HUES64 (cell line): Measurements from ENCODE around the gene SHFL. TPM values are rescaled to one million over a fixed set of nuclear protein-coding genes. Genes with fewer than 3 reads are reported as not detected.

Source experiments
- H3K27ac ChIP-seq: 2 replicates; pipeline ENCODE4 v1.7.0; 2013; ENCODE audit warnings: low read depth, low read length, inconsistent platforms
- H3K27me3 ChIP-seq: 2 replicates; pipeline ENCODE4 v1.6.1; 2013; ENCODE audit warnings: mild to moderate bottlenecking, low read length; ENCODE audit not compliant: insufficient read depth
- H3K36me3 ChIP-seq: 2 replicates; pipeline ENCODE4 v1.6.1; 2013; ENCODE audit warnings: mild to moderate bottlenecking, low read length; ENCODE audit not compliant: insufficient read depth
- H3K4me1 ChIP-seq: 2 replicates; pipeline ENCODE4 v1.6.1; 2013; ENCODE audit warnings: mild to moderate bottlenecking, low read length, moderate library complexity; ENCODE audit not compliant: insufficient read depth
- H3K4me3 ChIP-seq: 2 replicates; pipeline ENCODE4 v1.5.1; 2013; ENCODE audit warnings: mild to moderate bottlenecking, low read length, moderate library complexity
- H3K9ac ChIP-seq: 2 replicates; pipeline ENCODE4 v1.6.1; 2013; ENCODE audit warnings: mild to moderate bottlenecking, low read depth, low read length
- H3K9me3 ChIP-seq: 2 replicates; pipeline ENCODE4 v1.6.1; 2013; ENCODE audit warnings: low read depth, low read length; ENCODE audit not compliant: insufficient read depth
- WGBS: fragments of 150-250, 120-280 bp; methylation state at CpG from one replicate; pipeline ENCODE4 v1.1.7; 2013; ENCODE audit warnings: missing lambda C conversion rate; 5-methylcytosine and 5-hydroxymethylcytosine counted together
- polyA plus RNA-seq, 2 experiments: library from polyadenylated mRNA; stranded (reverse); fragments of 50-300 nt; gene quantifications; one replicate each; pipeline ENCODE4 v1.2.3, GENCODE V29; 2013

The SHFL gene
- polyA plus RNA-seq (2013, experiment 1 of 2), result 7.3 TPM
- 9.6 TPM for polyA plus RNA-seq (2013, experiment 2 of 2)

DNA sequence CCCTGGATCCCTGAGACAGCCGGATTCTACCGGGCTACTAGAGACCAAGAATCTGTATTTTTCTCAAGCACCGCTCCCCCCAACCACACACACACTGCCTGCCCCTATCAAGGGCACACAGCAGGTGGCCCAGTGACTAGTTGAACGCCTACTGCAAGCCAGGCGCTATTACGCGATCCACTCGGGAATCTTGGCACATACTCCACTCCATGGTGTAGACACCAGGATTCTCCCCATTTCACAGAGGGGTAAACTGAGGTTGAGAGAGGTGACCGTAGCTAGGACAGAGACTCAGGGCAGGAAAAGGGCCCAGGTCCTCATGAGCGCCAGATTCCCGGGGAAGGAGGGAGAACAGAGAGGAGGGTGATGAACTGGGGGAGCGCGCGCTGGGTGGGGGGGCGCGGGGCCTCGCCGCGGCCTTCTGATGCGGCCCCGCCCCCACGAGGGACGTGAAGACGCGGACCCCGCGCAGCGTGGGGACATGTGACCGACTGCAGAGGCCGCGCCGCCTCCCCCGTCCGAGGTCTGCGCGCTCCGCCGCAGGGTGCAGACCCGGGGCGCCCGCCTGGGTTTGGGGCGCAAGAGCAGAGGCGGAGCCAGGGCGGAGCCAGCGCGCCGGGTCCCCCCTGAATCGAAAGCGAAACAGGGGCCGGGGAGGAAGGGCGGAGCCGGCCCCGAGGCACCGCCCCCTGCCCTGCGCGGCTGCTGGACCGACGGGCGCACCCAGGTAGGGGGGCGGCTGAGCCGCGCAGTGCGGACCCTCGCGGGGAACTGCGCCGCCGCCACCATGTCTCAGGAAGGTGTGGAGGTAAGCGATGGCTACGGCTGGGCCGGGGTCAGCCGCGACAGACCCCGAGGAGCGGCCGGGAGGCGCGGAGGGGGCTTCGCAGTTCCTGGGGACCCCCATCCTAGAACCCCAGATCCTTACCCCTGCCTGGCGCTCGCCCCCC is at the start of gene SHFL:
Gene SHFL (plus strand): TSS at position 677 of the 950 bp plus-strand sequence. CDS start 111 bp downstream, at position 788.
- H3K36me3 ChIP-seq, result no peaks in the 10 kb centered on the region; the same call in 1 of the 2 replicates
- peak within 1 kb of the TSS; percentile 90 for H3K4me3 ChIP-seq
- H3K9me3 ChIP-seq, result no peaks in the 10 kb centered on the region
- 3% methylated on average over 81 of the region's 81 CpGs for WGBS
- H3K27ac ChIP-seq, result no peak within 1 kb of the TSS
- no peaks in the 10 kb centered on the region for H3K4me1 ChIP-seq
- H3K27me3 ChIP-seq, result peaks cover 24% of the 10 kb centered on the region; the same call in 1 of the 2 replicates
- peak within 1 kb of the TSS; percentile 59 for H3K9ac ChIP-seq

DNA sequence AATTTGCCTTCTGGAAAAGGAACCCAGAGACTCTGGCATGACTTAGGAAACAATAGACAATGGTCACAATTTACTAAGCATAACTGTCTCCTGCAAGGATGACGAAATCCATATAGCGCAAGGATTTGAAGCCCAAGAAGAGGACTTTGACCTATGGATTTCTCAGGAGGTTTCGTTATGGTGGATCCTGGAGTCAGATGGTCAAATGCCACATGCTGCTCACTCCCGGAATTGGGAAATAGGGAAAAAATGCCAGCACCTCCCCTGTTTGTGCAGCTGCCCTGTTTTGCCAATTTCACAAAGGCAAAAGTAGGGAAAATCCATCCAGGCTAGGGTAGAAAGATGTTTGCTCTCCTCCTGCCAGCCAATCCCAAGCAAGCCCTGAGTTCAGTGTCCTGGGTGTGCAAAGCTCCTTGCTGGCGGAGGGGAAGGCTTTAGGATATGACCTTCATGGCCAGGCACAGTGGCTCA is 49.5 kb upstream of the SHFL start:
- WGBS, result 89% methylated on average over 5 of the region's 5 CpGs
- peaks cover 13% of the 10 kb centered on the region; the same call in 1 of the 2 replicates for H3K27me3 ChIP-seq
- no peak overlapping the region for H3K4me3 ChIP-seq

DNA sequence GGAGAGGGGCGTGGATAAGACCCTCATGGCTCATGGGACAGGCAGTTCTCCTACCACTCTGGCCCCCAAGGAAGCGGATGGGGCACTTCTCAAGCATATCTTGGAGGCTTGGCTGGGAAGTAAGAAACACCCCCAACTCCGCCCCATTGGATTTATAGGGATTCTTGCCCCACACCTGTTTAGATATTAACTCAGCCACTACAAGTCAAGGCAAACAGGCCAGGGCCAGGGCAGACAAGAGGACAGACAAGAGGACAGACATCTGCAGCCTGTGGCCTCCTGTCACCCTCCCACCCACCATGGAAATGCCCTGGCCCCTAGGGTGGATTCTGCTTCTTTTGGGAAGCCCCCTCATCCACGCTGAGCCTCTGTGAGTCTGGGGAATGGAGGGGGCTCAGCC is 48.8 kb upstream of the SHFL start:
- peaks cover 7% of the 10 kb centered on the region; the same call in 1 of the 2 replicates for H3K9me3 ChIP-seq
- H3K27me3 ChIP-seq, result peaks cover 13% of the 10 kb centered on the region; the same call in 1 of the 2 replicates
- H3K9ac ChIP-seq, result no peak overlapping the region
- no peaks in the 10 kb centered on the region for H3K36me3 ChIP-seq
- no peaks in the 10 kb centered on the region for H3K4me1 ChIP-seq
- WGBS, result 72% methylated on average over 4 of the region's 4 CpGs
- H3K27ac ChIP-seq, result no peak overlapping the region
- H3K4me3 ChIP-seq, result no peak overlapping the region

More for the DNA sequence above, 49.5 kb upstream of the SHFL start:
- no peaks in the 10 kb centered on the region for H3K36me3 ChIP-seq
- no peak overlapping the region for H3K27ac ChIP-seq
- H3K9ac ChIP-seq, result no peak overlapping the region
- H3K9me3 ChIP-seq, result 0 out of 2 replicates have a peak, but pooled peaks cover 3% of the 10 kb centered on the region
- no peaks in the 10 kb centered on the region for H3K4me1 ChIP-seq

DNA sequence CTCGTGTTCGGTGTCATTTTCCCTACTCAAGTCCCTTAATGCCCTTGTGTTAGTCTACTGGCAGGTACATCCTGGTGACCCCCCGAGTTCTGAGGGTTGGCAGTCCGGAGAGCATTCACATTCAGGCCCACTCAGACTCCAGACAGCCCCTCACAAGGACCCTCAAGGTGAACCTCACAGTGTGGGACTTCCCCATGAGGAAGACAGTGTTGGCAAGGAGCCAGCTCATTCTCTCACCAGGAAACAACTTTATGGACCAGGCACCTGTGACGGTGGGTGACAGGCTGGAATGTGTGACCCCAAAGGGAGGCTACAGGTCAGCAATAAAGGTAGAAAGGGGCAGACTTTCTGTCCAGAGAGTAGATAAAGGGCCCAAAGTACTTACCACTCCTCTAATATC is 48.3 kb upstream of the SHFL start:
- H3K4me1 ChIP-seq, result no peaks in the 10 kb centered on the region
- peaks cover 13% of the 10 kb centered on the region; the same call in 1 of the 2 replicates for H3K27me3 ChIP-seq
- no peak overlapping the region for H3K4me3 ChIP-seq
- H3K27ac ChIP-seq, result no peak overlapping the region
- no peaks in the 10 kb centered on the region for H3K36me3 ChIP-seq
- WGBS, result 71% methylated on average over 5 of the region's 5 CpGs
- peaks cover 12% of the 10 kb centered on the region for H3K9me3 ChIP-seq
- H3K9ac ChIP-seq, result no peak overlapping the region

DNA sequence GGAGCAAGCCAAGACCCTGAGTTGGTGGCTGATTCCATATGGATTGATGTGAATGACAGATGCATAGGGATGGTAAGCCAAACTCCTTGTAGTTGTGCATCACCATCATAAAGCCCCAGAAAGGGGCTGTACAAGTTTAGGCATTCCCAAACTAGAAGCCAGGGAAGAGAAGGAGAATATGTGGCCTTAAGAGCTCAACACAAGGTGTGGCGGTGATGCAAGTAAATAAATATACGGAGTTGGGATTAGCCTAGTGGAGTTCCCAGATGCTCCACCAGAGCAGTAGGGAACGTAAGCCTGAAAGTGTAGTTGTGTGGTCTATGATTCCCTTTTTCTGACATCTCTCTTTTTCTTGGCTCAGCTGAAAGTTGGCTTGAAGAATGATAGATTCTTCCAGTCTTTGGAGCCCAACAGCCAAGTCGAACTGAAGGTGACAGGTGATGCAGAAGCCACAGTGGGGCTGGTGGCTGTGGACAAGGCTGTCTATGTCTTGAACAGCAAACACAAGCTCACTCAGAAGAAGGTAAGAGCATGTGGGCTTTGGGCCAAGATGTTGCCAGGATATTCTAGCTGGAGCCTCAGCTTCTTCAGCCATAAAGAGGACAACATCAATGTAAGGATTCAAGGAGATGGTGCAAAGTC is 42.7 kb upstream of the SHFL start:
- H3K9ac ChIP-seq, result no peak overlapping the region
- peaks cover under 1% of the 10 kb centered on the region; the same call in 1 of the 2 replicates for H3K27me3 ChIP-seq
- no peak overlapping the region for H3K4me3 ChIP-seq
- WGBS, result 88% methylated on average over 4 of the region's 4 CpGs
- no peaks in the 10 kb centered on the region for H3K36me3 ChIP-seq
- H3K9me3 ChIP-seq, result peaks cover 36% of the 10 kb centered on the region
- no peaks in the 10 kb centered on the region for H3K4me1 ChIP-seq
- H3K27ac ChIP-seq, result no peak overlapping the region

DNA sequence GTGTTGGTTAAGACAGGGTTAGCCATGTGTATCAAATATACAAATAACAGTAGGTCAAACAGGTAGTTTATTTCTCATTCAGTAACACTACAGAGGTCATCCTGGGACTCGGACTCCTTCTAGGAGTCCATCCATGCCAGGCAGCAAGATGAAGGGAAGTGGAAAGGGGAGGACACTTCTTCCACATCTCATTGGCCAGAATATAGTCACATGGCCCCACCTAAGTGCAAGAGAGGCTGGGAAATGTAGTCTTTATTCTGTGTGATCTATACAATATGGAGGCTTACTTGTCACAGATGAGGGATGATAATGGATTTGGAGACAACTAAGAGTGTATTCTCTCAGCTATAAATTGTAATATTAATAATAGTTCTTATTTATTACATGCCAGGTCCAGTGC is 41.7 kb upstream of the SHFL start:
- Histone ChIP-seq H3K4me1 (no peaks in the 10 kb centered on the region), H3K9ac (no peak overlapping the region), H3K9me3 (peaks cover 36% of the 10 kb centered on the region), H3K27ac (no peak overlapping the region), H3K36me3 (no peaks in the 10 kb centered on the region), H3K27me3 (no peaks in the 10 kb centered on the region; the same call in 1 of the 2 replicates), H3K4me3 (no peak overlapping the region)
- WGBS, result no CpG with 5 or more reads among the region's 1 CpG

- Histone ChIP-seq H3K9me3 (peaks cover 36% of the 10 kb centered on the region), H3K27ac (no peak overlapping the region), H3K4me1 (no peaks in the 10 kb centered on the region), H3K4me3 (no peak overlapping the region), H3K27me3 (no peaks in the 10 kb centered on the region; the same call in 1 of the 2 replicates), H3K36me3 (no peaks in the 10 kb centered on the region), H3K9ac (no peak overlapping the region)
- WGBS, result 50% methylated on average over 1 of the region's 1 CpG
Observed at GRCh38 chr19:10045371-10045770, 40.7 kb upstream of the SHFL start.

- H3K27me3 ChIP-seq, result peaks cover 2% of the 10 kb centered on the region; the same call in 1 of the 2 replicates
- H3K27ac ChIP-seq, result no peak overlapping the region
- no peaks in the 10 kb centered on the region for H3K4me1 ChIP-seq
- no peak overlapping the region for H3K9ac ChIP-seq
- no peak overlapping the region for H3K4me3 ChIP-seq
- WGBS, result 49% methylated on average over 2 of the region's 2 CpGs
- H3K9me3 ChIP-seq, result peaks cover 7% of the 10 kb centered on the region; the same call in 1 of the 2 replicates
- no peaks in the 10 kb centered on the region for H3K36me3 ChIP-seq
Observed at GRCh38 chr19:10049626-10050025, 36.5 kb upstream of the SHFL start.

GRCh38 chr19:10052602-10053360 is 33.3 kb upstream of the SHFL start:
- Histone ChIP-seq H3K4me3 (no peak overlapping the region), H3K4me1 (no peaks in the 10 kb centered on the region), H3K27me3 (peaks cover 2% of the 10 kb centered on the region; the same call in 1 of the 2 replicates), H3K36me3 (no peaks in the 10 kb centered on the region), H3K9me3 (no peaks in the 10 kb centered on the region), H3K27ac (no peak overlapping the region), H3K9ac (no peak overlapping the region)
- 79% methylated on average over 21 of the region's 21 CpGs for WGBS

DNA sequence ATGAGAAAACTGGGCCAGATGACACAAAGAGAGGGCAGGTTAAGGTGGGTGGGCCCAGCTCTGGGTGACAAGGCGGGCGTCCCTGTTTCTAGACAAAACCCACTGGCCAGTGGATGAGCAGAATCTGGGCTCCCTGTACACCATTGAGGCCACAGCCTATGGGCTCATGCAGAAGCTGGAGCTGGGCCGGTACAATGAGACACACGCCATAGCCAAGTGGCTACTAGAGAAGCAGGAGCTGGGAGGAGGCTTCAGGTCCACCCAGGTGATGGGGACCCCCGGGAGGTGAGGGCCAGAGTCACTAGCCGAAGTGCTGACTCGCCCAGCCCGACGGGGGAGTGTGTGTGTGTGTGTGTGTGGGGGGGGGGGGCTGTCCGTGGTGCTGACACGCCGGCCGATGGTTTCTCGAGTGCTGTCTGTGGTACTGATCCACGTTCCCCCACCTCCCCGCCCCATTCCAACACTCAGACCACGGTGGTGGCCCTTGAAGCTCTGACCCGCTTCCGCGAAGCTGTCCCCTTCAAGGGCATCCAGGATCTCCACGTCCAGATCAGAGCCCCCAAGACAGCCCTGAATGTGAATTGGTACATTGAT is 24.3 kb upstream of the SHFL start:
- WGBS, result 33% methylated on average over 17 of the region's 21 CpGs
- no peaks in the 10 kb centered on the region for H3K4me1 ChIP-seq
- H3K9ac ChIP-seq, result no peak overlapping the region
- H3K27me3 ChIP-seq, result peaks cover 13% of the 10 kb centered on the region
- no peaks in the 10 kb centered on the region for H3K9me3 ChIP-seq
- no peak overlapping the region for H3K27ac ChIP-seq
- no peak overlapping the region for H3K4me3 ChIP-seq
- no peaks in the 10 kb centered on the region for H3K36me3 ChIP-seq
